HEK293 (cell line): ENCODE measurements around the gene PFN1.

Source experiments
- CTCF ChIA-PET: fragments of 350-600 bp; formaldehyde crosslinking; extraction: SDS; loops from one replicate; lab custom pipeline; 2021; ENCODE audit warnings: antibody characterized with exemption; lab: Yijun Ruan, JAX
- POLR2A ChIA-PET: fragments of 300-600 bp; formaldehyde crosslinking; extraction: SDS; loops from one replicate; lab custom pipeline; 2020; ENCODE audit warnings: antibody characterized with exemption, inconsistent platforms; lab: Yijun Ruan, JAX
- H3K27ac ChIP-seq: fragments of 200-500 bp; sonication (Bioruptor generic); 2 replicates; pipeline ENCODE4 v1.5.1; 2014; ENCODE audit warnings: low read depth, low read length, control low read depth, inconsistent platforms; ENCODE audit errors: extremely low read depth
- H3K36me3 ChIP-seq, 2 experiments: fragments of 200-500 bp in 1 of 2; sonication (Bioruptor generic) in 1 of 2; 1 replicate in 1 of 2; 2 replicates in 1 of 2; pipeline ENCODE4 v1.5.1; 2014 to 2017; ENCODE audit warnings: inconsistent platforms in 2 of 2, low read length in 2 of 2; ENCODE audit not compliant: control insufficient read depth in 2 of 2, insufficient read depth in 1 of 2
- H3K4me1 ChIP-seq: fragments of 200-500 bp; sonication (Bioruptor generic); 2 replicates; pipeline ENCODE4 v1.5.1; 2014; ENCODE audit warnings: mild to moderate bottlenecking, low read length, inconsistent platforms; ENCODE audit not compliant: control insufficient read depth, insufficient read depth
- H3K4me3 ChIP-seq: 2 replicates; pipeline ENCODE4 v1.5.1; 2011; ENCODE audit warnings: low read depth, mild to moderate bottlenecking, control low read depth, low read length, moderate library complexity
- H3K9me3 ChIP-seq: fragments of 200-500 bp; sonication (Bioruptor generic); 2 replicates; pipeline ENCODE4 v1.5.1; 2014; ENCODE audit warnings: low read depth, low read length, inconsistent platforms; ENCODE audit not compliant: control insufficient read depth, insufficient read depth
- INSM2 ChIP-seq: fragments of 450-650 bp; formaldehyde crosslinking; IDR thresholded peaks from 2 replicates; pipeline ENCODE4 v1.5.1; 2016; ENCODE audit warnings: missing biosample characterization, missing genetic modification characterization
- KLF1 ChIP-seq: fragments of 450-650 bp; formaldehyde crosslinking; IDR thresholded peaks from 2 replicates; pipeline ENCODE4 v1.5.1; 2016; ENCODE audit warnings: missing biosample characterization, missing genetic modification characterization
- MEIS1 ChIP-seq: sonication (generic); formaldehyde crosslinking; IDR thresholded peaks from 2 replicates; pipeline ENCODE4 v1.8.1; 2022; ENCODE audit warnings: missing genetic modification reagents, mild to moderate bottlenecking, borderline replicate concordance
- PRDM1 ChIP-seq: fragments of 450-650 bp; formaldehyde crosslinking; IDR thresholded peaks from 2 replicates; pipeline ENCODE4; 2016; ENCODE audit warnings: missing biosample characterization, missing genetic modification characterization
- PRDM4 ChIP-seq: fragments of 450-650 bp; formaldehyde crosslinking; IDR thresholded peaks from 2 replicates; pipeline ENCODE4 v1.5.1; 2017; ENCODE audit warnings: missing biosample characterization, missing genetic modification characterization
- TSHZ1 ChIP-seq: fragments of 450-650 bp; formaldehyde crosslinking; IDR thresholded peaks from 2 replicates; pipeline ENCODE4 v1.5.1; 2016; ENCODE audit warnings: missing biosample characterization, missing genetic modification characterization, borderline replicate concordance
- ZBTB49 ChIP-seq: fragments of 450-650 bp; formaldehyde crosslinking; IDR thresholded peaks from 2 replicates; pipeline ENCODE4 v1.5.1; 2016; ENCODE audit warnings: missing biosample characterization, missing genetic modification characterization, low read depth
- ZIC2 ChIP-seq: fragments of 450-650 bp; formaldehyde crosslinking; IDR thresholded peaks from 2 replicates; pipeline ENCODE4 v1.5.1; 2016; ENCODE audit warnings: missing biosample characterization, missing genetic modification characterization
- ZNF146 ChIP-seq: fragments of 450-650 bp; formaldehyde crosslinking; IDR thresholded peaks from 2 replicates; pipeline ENCODE4 v1.5.1; 2016; ENCODE audit warnings: missing biosample characterization, missing genetic modification characterization
- ZNF24 ChIP-seq: fragments of 450-650 bp; formaldehyde crosslinking; IDR thresholded peaks from 2 replicates; pipeline ENCODE4 v1.5.1; 2016; ENCODE audit warnings: missing biosample characterization, missing genetic modification characterization
- ZNF266 ChIP-seq: fragments of 450-650 bp; formaldehyde crosslinking; IDR thresholded peaks from 2 replicates; pipeline ENCODE4 v1.5.1; 2016; ENCODE audit warnings: missing biosample characterization, missing genetic modification characterization, low read depth
- ZNF302 ChIP-seq: fragments of 450-650 bp; formaldehyde crosslinking; IDR thresholded peaks from 2 replicates; pipeline ENCODE4 v1.5.1; 2016; ENCODE audit warnings: missing biosample characterization, missing genetic modification characterization, low read depth
- ZNF548 ChIP-seq: fragments of 450-650 bp; formaldehyde crosslinking; IDR thresholded peaks from 2 replicates; pipeline ENCODE4 v1.5.1; 2016; ENCODE audit warnings: missing biosample characterization, missing genetic modification characterization
- ZNF580 ChIP-seq: fragments of 450-650 bp; formaldehyde crosslinking; IDR thresholded peaks from 2 replicates; pipeline ENCODE4 v1.5.1; 2016; ENCODE audit warnings: missing biosample characterization, missing genetic modification characterization
- ZNF624 ChIP-seq: fragments of 450-650 bp; formaldehyde crosslinking; IDR thresholded peaks from 2 replicates; pipeline ENCODE4 v1.5.1; 2017; ENCODE audit warnings: missing biosample characterization, missing genetic modification characterization
- ZNF701 ChIP-seq: fragments of 450-650 bp; formaldehyde crosslinking; IDR thresholded peaks from 2 replicates; pipeline ENCODE4 v1.5.1; 2016; ENCODE audit warnings: missing biosample characterization, missing genetic modification characterization
- ZNF704 ChIP-seq: fragments of 450-650 bp; formaldehyde crosslinking; IDR thresholded peaks from 2 replicates; pipeline ENCODE4 v1.5.1; 2016; ENCODE audit warnings: missing biosample characterization, missing genetic modification characterization
- ZNF843 ChIP-seq: fragments of 450-650 bp; formaldehyde crosslinking; IDR thresholded peaks from 2 replicates; pipeline ENCODE4 v1.5.1; 2016; ENCODE audit warnings: missing biosample characterization, missing genetic modification characterization
- ZSCAN18 ChIP-seq: fragments of 450-650 bp; formaldehyde crosslinking; IDR thresholded peaks from 2 replicates; pipeline ENCODE4 v1.5.1; 2016; ENCODE audit warnings: missing biosample characterization, missing genetic modification characterization
- ZSCAN23 ChIP-seq: fragments of 450-650 bp; formaldehyde crosslinking; IDR thresholded peaks from 2 replicates; pipeline ENCODE4 v1.5.1; 2016; ENCODE audit warnings: missing biosample characterization, missing genetic modification characterization
- ZSCAN5A ChIP-seq: fragments of 450-650 bp; formaldehyde crosslinking; IDR thresholded peaks from 2 replicates; pipeline ENCODE4 v1.5.1; 2016; ENCODE audit warnings: missing biosample characterization, missing genetic modification characterization

The PFN1 gene

GRCh38 chr17:4898351-4898750 is 50.0 kb downstream of the PFN1 start:
- no peak overlapping the region for H3K27ac ChIP-seq
- H3K36me3 ChIP-seq = peaks cover 0 to 63% of the 10 kb centered on the region in 2 experiments; a peak in 2 of 3 replicates
- H3K4me3 ChIP-seq = no peak overlapping the region
- H3K4me1 ChIP-seq = peaks cover 3% of the 10 kb centered on the region; the same call in 1 of the 2 replicates
- no peak for TF ChIP-seq ZBTB49 (tag by site-specific recombination)
- no peak for TF ChIP-seq ZNF704 (tag by site-specific recombination)
- no peak for TF ChIP-seq ZSCAN18 (tag by site-specific recombination)
- no peak for TF ChIP-seq ZNF701
- no peak for TF ChIP-seq ZNF580 (tag by site-specific recombination)
- no peak for TF ChIP-seq ZIC2 (tag by site-specific recombination)
- CTCF ChIA-PET = no interaction called here
- POLR2A ChIA-PET = no interaction called here
- H3K9me3 ChIP-seq = no peaks in the 10 kb centered on the region

- ChIA-PET POLR2A (no interaction called here), CTCF (interaction anchor here (0.6 to 0.7 kb wide), 2 partner anchors 82 to 164 kb away, joined by 3 to 4 read pairs; no protein-coding TSS in a partner anchor)
- no peak overlapping the region for H3K4me3 ChIP-seq
- H3K4me1 ChIP-seq = no peaks in the 10 kb centered on the region
- peaks cover 0 to 68% of the 10 kb centered on the region in 2 experiments; a peak in 2 of 3 replicates for H3K36me3 ChIP-seq
- H3K27ac ChIP-seq = no peak overlapping the region
- no peaks in the 10 kb centered on the region for H3K9me3 ChIP-seq
- no peak for TF ChIP-seq ZNF548 (tag by site-specific recombination)
- TF ChIP-seq PRDM1 (tag by site-specific recombination) = no peak
- no peak for TF ChIP-seq KLF1 (tag by site-specific recombination)
- TF ChIP-seq PRDM4 (tag by site-specific recombination) = no peak
- no peak for TF ChIP-seq ZNF302 (tag by site-specific recombination)
- TF ChIP-seq ZNF843 (tag by site-specific recombination) = no peak
- TF ChIP-seq ZNF266 (tag by site-specific recombination) = no peak
- no peak for TF ChIP-seq ZSCAN5A
- TF ChIP-seq TSHZ1 (tag by site-specific recombination) = no peak
- no peak for TF ChIP-seq ZNF146 (tag by site-specific recombination)
- no peak for TF ChIP-seq ZNF24
- TF ChIP-seq ZSCAN23 (tag by site-specific recombination) = no peak
- TF ChIP-seq INSM2 (tag by site-specific recombination) = no peak
- TF ChIP-seq MEIS1 (CRISPR knock-in tag) = no peak
- no peak for TF ChIP-seq ZNF624 (tag by site-specific recombination)
Measured at GRCh38 chr17:4897785-4898184, 50.5 kb downstream of the PFN1 start.
